ENCODE measurements around the gene DCAF7.

Gene DCAF7

DNA sequence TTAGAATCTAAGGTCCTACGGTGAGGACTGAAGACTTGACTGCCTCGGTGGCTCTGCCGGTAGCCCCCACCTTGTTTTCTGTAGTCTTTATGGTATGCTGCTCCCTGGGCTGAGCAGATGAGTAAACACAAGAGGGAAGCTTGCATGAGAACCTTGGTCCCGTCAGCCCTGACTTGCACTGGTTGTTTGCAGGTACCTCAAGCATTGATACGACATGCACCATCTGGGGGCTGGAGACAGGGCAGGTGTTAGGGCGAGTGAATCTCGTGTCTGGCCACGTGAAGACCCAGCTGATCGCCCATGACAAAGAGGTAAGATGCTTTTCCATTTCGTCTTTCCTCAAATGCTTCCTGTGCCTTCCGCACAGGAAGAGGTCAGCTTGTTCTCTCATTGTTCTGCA lies 29.4 kb downstream of the DCAF7 start:
- no peak overlapping the region for H3K4me3 ChIP-seq (ENCODE audit: low read depth, low read length)
- DNase-seq (ENCODE audit: low read depth, low spot score) = no peak
- TF ChIP-seq, protein P1, sequence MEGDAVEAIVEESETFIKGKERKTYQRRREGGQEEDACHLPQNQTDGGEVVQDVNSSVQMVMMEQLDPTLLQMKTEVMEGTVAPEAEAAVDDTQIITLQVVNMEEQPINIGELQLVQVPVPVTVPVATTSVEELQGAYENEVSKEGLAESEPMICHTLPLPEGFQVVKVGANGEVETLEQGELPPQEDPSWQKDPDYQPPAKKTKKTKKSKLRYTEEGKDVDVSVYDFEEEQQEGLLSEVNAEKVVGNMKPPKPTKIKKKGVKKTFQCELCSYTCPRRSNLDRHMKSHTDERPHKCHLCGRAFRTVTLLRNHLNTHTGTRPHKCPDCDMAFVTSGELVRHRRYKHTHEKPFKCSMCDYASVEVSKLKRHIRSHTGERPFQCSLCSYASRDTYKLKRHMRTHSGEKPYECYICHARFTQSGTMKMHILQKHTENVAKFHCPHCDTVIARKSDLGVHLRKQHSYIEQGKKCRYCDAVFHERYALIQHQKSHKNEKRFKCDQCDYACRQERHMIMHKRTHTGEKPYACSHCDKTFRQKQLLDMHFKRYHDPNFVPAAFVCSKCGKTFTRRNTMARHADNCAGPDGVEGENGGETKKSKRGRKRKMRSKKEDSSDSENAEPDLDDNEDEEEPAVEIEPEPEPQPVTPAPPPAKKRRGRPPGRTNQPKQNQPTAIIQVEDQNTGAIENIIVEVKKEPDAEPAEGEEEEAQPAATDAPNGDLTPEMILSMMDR (IDR thresholded peaks at IDR 0.05; ENCODE audit: low read depth, low read length) = no peak
- in situ Hi-C loops (cut with HindIII; ENCODE audit: low sequenced_read_pairs) = no loop called here

DNA sequence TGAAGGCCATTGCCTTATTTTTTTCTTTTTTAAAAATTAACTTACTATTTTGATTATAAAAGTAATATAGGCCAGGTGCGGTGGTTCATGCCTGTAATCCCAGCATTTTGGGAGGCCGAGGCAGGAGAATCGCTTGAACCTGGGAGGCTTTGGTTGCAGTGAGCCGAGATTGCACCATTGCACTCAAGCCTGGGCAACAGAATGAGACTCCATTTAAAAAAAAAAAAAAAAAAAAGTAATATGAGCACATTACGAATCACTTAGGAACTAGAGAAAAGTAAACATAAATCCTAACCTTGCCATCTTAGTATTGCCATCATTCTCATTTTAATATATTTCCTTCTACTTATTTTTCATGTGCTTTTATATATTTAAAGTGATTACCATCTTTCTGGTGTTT lies 37.5 kb downstream of the DCAF7 start:
- no peak overlapping the region for H3K4me3 ChIP-seq (ENCODE audit: low read depth, low read length)
- in situ Hi-C loops (cut with HindIII; ENCODE audit: low sequenced_read_pairs) = no loop called here
- no peak for DNase-seq (ENCODE audit: low read depth, low spot score)
- TF ChIP-seq, protein P1 (IDR thresholded peaks at IDR 0.05; ENCODE audit: low read depth, low read length) = no peak

DNA sequence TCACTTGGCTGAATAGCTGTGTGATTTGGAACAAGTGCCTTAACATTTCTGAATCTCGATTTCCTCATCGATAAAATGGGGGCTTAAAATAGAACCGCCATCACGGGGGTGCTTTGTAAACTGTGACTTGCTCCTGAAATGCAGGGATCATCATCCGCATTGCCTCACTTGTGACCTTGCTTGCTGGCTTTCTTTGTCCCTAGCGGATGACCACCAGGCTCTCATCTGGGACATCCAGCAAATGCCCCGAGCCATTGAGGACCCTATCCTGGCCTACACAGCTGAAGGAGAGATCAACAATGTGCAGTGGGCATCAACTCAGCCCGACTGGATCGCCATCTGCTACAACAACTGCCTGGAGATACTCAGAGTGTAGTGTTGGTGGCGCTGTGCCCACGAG lies 38.5 kb downstream of the DCAF7 start:
- TF ChIP-seq, protein P1 (IDR thresholded peaks at IDR 0.05; ENCODE audit: low read depth, low read length) = no peak
- in situ Hi-C loops (cut with HindIII; ENCODE audit: low sequenced_read_pairs) = no loop called here
- no peak for DNase-seq (ENCODE audit: low read depth, low spot score)
- no peak overlapping the region for H3K4me3 ChIP-seq (ENCODE audit: low read depth, low read length)

DNA sequence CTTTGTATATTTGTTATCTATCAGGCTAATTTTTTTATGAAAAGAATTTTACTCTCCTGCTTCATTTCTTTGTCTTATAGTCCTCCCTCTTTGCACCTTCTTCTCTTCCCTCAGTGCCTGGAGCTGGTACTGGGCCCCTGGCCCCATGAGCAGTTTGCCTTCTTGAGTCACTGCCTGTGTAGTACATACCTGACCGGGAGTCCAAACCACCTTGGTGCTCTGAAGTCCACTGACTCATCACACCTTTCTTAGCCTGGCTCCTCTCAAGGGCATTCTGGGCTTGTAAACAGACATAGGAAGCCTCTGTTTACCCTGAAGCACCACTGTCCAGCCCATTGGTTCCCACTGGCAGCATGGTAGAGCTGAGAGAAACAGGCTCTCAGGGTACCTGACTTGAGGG lies 39.4 kb downstream of the DCAF7 start:
- DNase-seq (ENCODE audit: low read depth, low spot score) = no peak
- H3K4me3 ChIP-seq (ENCODE audit: low read depth, low read length) = no peak overlapping the region
- in situ Hi-C loops (cut with HindIII; ENCODE audit: low sequenced_read_pairs) = no loop called here
- TF ChIP-seq, protein P1 (IDR thresholded peaks at IDR 0.05; ENCODE audit: low read depth, low read length) = no peak

DNA sequence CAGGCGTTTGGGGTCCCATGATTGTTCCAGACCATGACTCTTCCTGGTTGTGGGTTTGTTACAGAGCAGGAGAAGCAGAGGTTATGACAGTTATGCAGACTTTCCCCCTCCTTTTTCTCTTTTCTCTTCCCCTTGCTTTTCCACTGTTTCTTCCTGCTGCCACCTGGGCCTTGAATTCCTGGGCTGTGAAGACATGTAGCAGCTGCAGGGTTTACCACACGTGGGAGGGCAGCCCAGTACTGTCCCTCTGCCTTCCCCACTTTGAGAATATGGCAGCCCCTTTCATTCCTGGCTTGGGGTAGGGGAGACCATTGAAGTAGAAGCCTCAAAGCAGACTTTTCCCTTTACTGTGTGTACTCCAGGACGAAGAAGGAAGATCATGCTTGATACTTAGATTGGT lies 42.5 kb downstream of the DCAF7 start:
- in situ Hi-C loops (cut with HindIII; ENCODE audit: low sequenced_read_pairs) = no loop called here
- TF ChIP-seq, protein P1 (IDR thresholded peaks at IDR 0.05; ENCODE audit: low read depth, low read length) = no peak
- DNase-seq (ENCODE audit: low read depth, low spot score) = no peak
- no peak overlapping the region for H3K4me3 ChIP-seq (ENCODE audit: low read depth, low read length)

DNA sequence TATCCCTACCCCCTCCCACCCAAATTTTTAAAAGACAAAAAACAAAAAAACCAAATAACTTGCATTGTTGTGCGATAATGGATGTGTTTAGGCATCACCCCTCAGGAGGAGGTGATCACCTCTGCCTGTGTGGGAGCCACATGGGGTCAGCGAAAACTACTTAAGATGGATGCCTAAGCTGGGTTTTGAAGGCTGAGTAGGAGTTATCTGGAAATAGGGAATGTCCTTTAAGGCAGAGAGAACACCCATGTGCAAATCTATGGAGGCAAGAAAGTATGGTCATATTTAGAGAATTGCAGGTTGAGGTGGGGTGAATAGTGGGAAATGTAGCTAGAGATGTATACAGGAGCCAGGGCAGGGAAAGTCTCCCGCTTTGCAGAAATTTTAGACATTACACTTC lies 44.9 kb downstream of the DCAF7 start:
- no peak overlapping the region for H3K4me3 ChIP-seq (ENCODE audit: low read depth, low read length)
- in situ Hi-C loops (cut with HindIII; ENCODE audit: low sequenced_read_pairs) = no loop called here
- DNase-seq (ENCODE audit: low read depth, low spot score) = no peak
- TF ChIP-seq, protein P1 (IDR thresholded peaks at IDR 0.05; ENCODE audit: low read depth, low read length) = no peak

Data from astrocyte of the spinal cord (primary cell).